H1 (cell line): ENCODE measurements around the gene MACROD2. TPM values are rescaled to one million over a fixed set of nuclear protein-coding genes. Genes with fewer than 3 reads are reported as not detected.

Experiments used
- CTCF ChIA-PET: fragments of 300-600 bp; sonication (Branson Sonifier 250); formaldehyde crosslinking; loops from one replicate; lab custom pipeline; 2021; ENCODE audit not compliant: partially characterized antibody; lab: Charles Lee
- POLR2A ChIA-PET: fragments of 300-600 bp; sonication (Branson Sonifier 250); formaldehyde crosslinking; loops from one replicate; lab custom pipeline; 2021; ENCODE audit warnings: inconsistent platforms; ENCODE audit not compliant: partially characterized antibody; lab: Charles Lee
- DNase-seq, 2 experiments: peaks; one replicate each; pipeline versions ENCODE4 v3.0.0 to v3.0.0-alpha.2; 2010 to 2022; ENCODE audit warnings: low spot score in 2 of 2, low read depth in 1 of 2, mixed read lengths in 1 of 2
- FAIRE-seq: peaks from 2 replicates; lab custom pipeline; 2011; peaks lifted over from hg19 to GRCh38; lab: Jason Lieb, UNC
- H2AFZ ChIP-seq: 2 replicates; pipeline ENCODE4 v1.8.1; 2012; ENCODE audit warnings: low read length, inconsistent platforms
- H2AK5ac ChIP-seq: 2 replicates; pipeline ENCODE4 v1.6.1; 2013; ENCODE audit warnings: low read depth, low read length
- H2BK120ac ChIP-seq: replicated peaks from 2 replicates; pipeline ENCODE3; 2013; ENCODE audit warnings: low read depth, low read length, inconsistent platforms
- H2BK12ac ChIP-seq: 2 replicates; pipeline ENCODE4 v1.6.1; 2013; ENCODE audit warnings: low read depth, low read length
- H2BK15ac ChIP-seq: 2 replicates; pipeline ENCODE4 v1.6.1; 2013; ENCODE audit warnings: low read length
- H2BK20ac ChIP-seq: 2 replicates; pipeline ENCODE4 v1.6.1; 2013; ENCODE audit warnings: low read length
- H2BK5ac ChIP-seq: 2 replicates; pipeline ENCODE4 v1.6.1; 2013; ENCODE audit warnings: low read depth, low read length
- H3K14ac ChIP-seq: 2 replicates; pipeline ENCODE4 v1.6.1; 2013; ENCODE audit warnings: inconsistent platforms; ENCODE audit not compliant: insufficient read length
- H3K18ac ChIP-seq: 2 replicates; pipeline ENCODE4 v1.6.1; 2013; ENCODE audit warnings: low read length; ENCODE audit errors: extremely low read depth
- H3K23ac ChIP-seq: 2 replicates; pipeline ENCODE4 v1.6.1; 2013; ENCODE audit warnings: inconsistent platforms; ENCODE audit not compliant: insufficient read length
- H3K23me2 ChIP-seq: 2 replicates; pipeline ENCODE4 v1.6.1; 2013; ENCODE audit warnings: low read depth, low read length
- H3K27ac ChIP-seq: 2 replicates; pipeline ENCODE4 v1.6.1; 2011; ENCODE audit warnings: low read depth, low read length, inconsistent platforms
- H3K27me3 ChIP-seq, 4 experiments: replicated peaks in 1 of 4; 1 replicate in 1 of 4; 2 replicates in 3 of 4; pipeline versions ENCODE4 v1.6.1 to v1.8.1; 2011 to 2013; ENCODE audit warnings: low read length in 3 of 4, mild to moderate bottlenecking in 3 of 4, inconsistent platforms in 2 of 4, mixed read lengths in 2 of 4, moderate library complexity in 1 of 4; ENCODE audit not compliant: control insufficient read depth in 3 of 4, insufficient read depth in 3 of 4; ENCODE audit errors: extremely low read depth in 1 of 4
- H3K36me3 ChIP-seq, 4 experiments: 2 replicates each; pipeline versions ENCODE4 v1.6.1 to v1.8.1; 2011 to 2013; ENCODE audit warnings: mild to moderate bottlenecking in 4 of 4, low read length in 3 of 4, moderate library complexity in 2 of 4, control low read depth in 1 of 4, inconsistent platforms in 1 of 4; ENCODE audit not compliant: insufficient read depth in 4 of 4, control insufficient read depth in 2 of 4
- H3K4ac ChIP-seq: replicated peaks from 2 replicates; pipeline ENCODE3; 2013; ENCODE audit warnings: low read length, low read depth, mixed read lengths, inconsistent platforms; ENCODE audit not compliant: insufficient read length
- H3K4me1 ChIP-seq, 4 experiments: replicated peaks in 1 of 4; 1 replicate in 1 of 4; 2 replicates in 3 of 4; pipeline versions ENCODE4 v1.6.1 to v1.8.1; 2011 to 2013; ENCODE audit warnings: low read length in 3 of 4, inconsistent platforms in 2 of 4, mixed read lengths in 1 of 4; ENCODE audit not compliant: insufficient read depth in 4 of 4, control insufficient read depth in 3 of 4
- H3K4me2 ChIP-seq, 2 experiments: 2 replicates each; pipeline versions ENCODE4 v1.6.1 to v1.8.1; 2011 to 2013; ENCODE audit warnings: low read depth in 2 of 2, low read length in 2 of 2, control low read depth in 1 of 2, inconsistent platforms in 1 of 2, mild to moderate bottlenecking in 1 of 2; ENCODE audit not compliant: insufficient read depth in 1 of 2
- H3K4me3 ChIP-seq, 4 experiments: fragments of 200-600, 300-600 bp in 1 of 4; sonication (generic), shearing (Covaris generic), sonication (Bioruptor Twin) in 1 of 4; 2 replicates each; pipeline versions ENCODE4 v1.5.1 to v1.8.1; 2011 to 2016; ENCODE audit warnings: low read length in 4 of 4, low read depth in 3 of 4, control low read depth in 2 of 4, inconsistent platforms in 2 of 4, mild to moderate bottlenecking in 2 of 4, mixed read lengths in 1 of 4, moderate library complexity in 1 of 4; ENCODE audit not compliant: insufficient read depth in 2 of 4; ENCODE audit errors: extremely low read depth in 1 of 4
- H3K56ac ChIP-seq: replicated peaks from 2 replicates; pipeline ENCODE3; 2013; ENCODE audit warnings: low read depth, mild to moderate bottlenecking, mixed read lengths, low read length, inconsistent platforms; ENCODE audit not compliant: insufficient read length
- H3K79me1 ChIP-seq: 2 replicates; pipeline ENCODE4 v1.6.1; 2013; ENCODE audit warnings: low read depth, low read length, control low read depth
- H3K79me2 ChIP-seq, 2 experiments: 2 replicates each; pipeline versions ENCODE4 v1.6.1 to v1.8.1; 2012 to 2013; ENCODE audit warnings: low read length in 2 of 2, mild to moderate bottlenecking in 2 of 2, inconsistent platforms in 1 of 2; ENCODE audit not compliant: insufficient read depth in 2 of 2, control insufficient read depth in 1 of 2
- H3K9ac ChIP-seq, 4 experiments: replicated peaks in 1 of 4; 1 replicate in 1 of 4; 2 replicates in 3 of 4; pipeline versions ENCODE4 v1.6.1 to v1.8.1; 2011 to 2013; ENCODE audit warnings: low read depth in 3 of 4, low read length in 3 of 4, control low read depth in 2 of 4, mild to moderate bottlenecking in 2 of 4, moderate library complexity in 2 of 4, inconsistent platforms in 1 of 4; ENCODE audit errors: extremely low read depth in 1 of 4
- H3K9me3 ChIP-seq, 2 experiments: 2 replicates each; pipeline versions ENCODE4 v1.6.1 to v1.8.1; 2012 to 2013; ENCODE audit warnings: mild to moderate bottlenecking in 2 of 2, moderate library complexity in 2 of 2, control low read depth in 1 of 2, inconsistent platforms in 1 of 2, low read depth in 1 of 2, low read length in 1 of 2, mixed read lengths in 1 of 2; ENCODE audit not compliant: insufficient read depth in 2 of 2
- H4K20me1 ChIP-seq, 2 experiments: replicated peaks in 1 of 2; 2 replicates each; pipeline versions ENCODE3 to v1.8.1; 2011 to 2013; ENCODE audit warnings: inconsistent platforms in 2 of 2, low read length in 2 of 2, mild to moderate bottlenecking in 1 of 2; ENCODE audit not compliant: insufficient read depth in 2 of 2, control insufficient read depth in 1 of 2
- H4K5ac ChIP-seq: 2 replicates; pipeline ENCODE4 v1.6.1; 2013; ENCODE audit warnings: low read length, low read depth, mixed read lengths, inconsistent platforms; ENCODE audit not compliant: insufficient read length
- H4K8ac ChIP-seq: 2 replicates; pipeline ENCODE4 v1.8.0; 2013; ENCODE audit warnings: mild to moderate bottlenecking, moderate library complexity, low read length, inconsistent platforms; ENCODE audit not compliant: insufficient read depth; ENCODE audit errors: extremely low read depth
- H4K91ac ChIP-seq: replicated peaks from 2 replicates; pipeline ENCODE3; 2013; ENCODE audit warnings: low read length, mixed read lengths, inconsistent platforms; ENCODE audit not compliant: insufficient read length
- ATF3 ChIP-seq: IDR thresholded peaks from 2 replicates; pipeline ENCODE4 v1.6.1; 2011; ENCODE audit warnings: low read depth, mild to moderate bottlenecking, low read length; ENCODE audit not compliant: insufficient read depth
- CBX8 ChIP-seq: fragments of 300-800, 300-1000 bp; sonication (generic); IDR thresholded peaks from 2 replicates; pipeline ENCODE4 v1.7.1; 2016; ENCODE audit warnings: low read depth, low read length, borderline replicate concordance
- NRF1 ChIP-seq: IDR thresholded peaks from 2 replicates; pipeline ENCODE4 v1.6.1; 2011; ENCODE audit warnings: mild to moderate bottlenecking, low read depth, low read length, improper control_type of control experiment
- SUZ12 ChIP-seq: fragments of 200-600 bp; sonication (generic); IDR thresholded peaks from 2 replicates; pipeline ENCODE4 v1.6.1; 2012; ENCODE audit warnings: mild to moderate bottlenecking, inconsistent platforms, low read length, moderate library complexity, mixed read lengths
- TAF7 ChIP-seq: optimal IDR thresholded peaks from 2 replicates; pipeline ENCODE3; 2011; ENCODE audit warnings: low read depth, mild to moderate bottlenecking, inconsistent platforms, low read length, moderate library complexity, borderline replicate concordance
- WGBS, 2 experiments: shearing (Covaris generic) in 1 of 2; methylation state at CpG; one replicate each; pipeline versions ENCODE4 v1.1.6 to v1.1.7; 2013 to 2015; ENCODE audit warnings: low lambda C conversion rate in 2 of 2, mixed read lengths in 2 of 2, inconsistent platforms in 1 of 2, low coverage in 1 of 2, missing lambda C conversion rate in 1 of 2; ENCODE audit not compliant: insufficient replicate concordance in 2 of 2, insufficient coverage in 1 of 2, insufficient read length in 1 of 2; ENCODE audit errors: extremely low coverage in 1 of 2, missing lambda C conversion rate in 1 of 2; 5-methylcytosine and 5-hydroxymethylcytosine counted together
- polyA plus RNA-seq, 7 experiments: library from polyadenylated mRNA; depleted of rRNA in 3 of 7; stranded (reverse) in 5 of 7; unstranded in 2 of 7; fragments of >200 nt in 5 of 7; fragments of 200-250 nt in 2 of 7; gene quantifications; 1 replicate in 5 of 7; 2 replicates in 1 of 7; 4 replicates in 1 of 7; pipeline versions ENCODE4 v1.2.1 to v1.2.3, GENCODE V29; 2011 to 2013; ENCODE audit warnings: missing spikeins in 2 of 7, mixed read lengths in 2 of 7
- total RNA-seq: library from RNA; stranded (reverse); fragmentation: NEBNext Ultra II Directional; extraction: Animal tissue kit (Norgen Biotek cat#: 25700); gene quantifications from 2 replicates; pipeline ENCODE4 v1.2.1, GENCODE V29; 2021

MACROD2 gene
- total and polyA plus RNA-seq, 2 of the 8 experiments (the other 6 are each of a cell fraction or from before 2014, with no cell fraction given), result 0.70 to 3.9 TPM

GRCh38 chr20:15740046-15740775 is 1744.9 kb downstream of the MACROD2 start:
- TF ChIP-seq CBX8, result no peak
- no peak for TF ChIP-seq ATF3
- no peak for TF ChIP-seq TAF7
- TF ChIP-seq SUZ12, result no peak
- TF ChIP-seq NRF1, result no peak
- TF ChIP-seq, all 59 proteins: peak for 0
- H4K5ac ChIP-seq, result no peak overlapping the region
- H2BK5ac ChIP-seq, result no peak overlapping the region
- H3K27ac ChIP-seq, result no peak overlapping the region
- H4K91ac ChIP-seq, result no peak overlapping the region
- H2BK15ac ChIP-seq, result no peak overlapping the region
- H3K14ac ChIP-seq, result no peak overlapping the region
- no peak overlapping the region for H2BK120ac ChIP-seq
- H3K4me3 ChIP-seq, result no peak overlapping the region
- no peak overlapping the region for H3K4me2 ChIP-seq
- no peak overlapping the region for H3K23ac ChIP-seq
- H3K36me3 ChIP-seq, result no peaks in the 10 kb centered on the region
- DNase-seq (no peak), FAIRE-seq (no peak)
- no peaks in the 10 kb centered on the region for H4K20me1 ChIP-seq
- no peak overlapping the region for H3K18ac ChIP-seq
- 0 out of 4 replicates have a peak, but pooled peaks cover 0 to 2% of the 10 kb centered on the region in 2 experiments for H3K9me3 ChIP-seq
- no peaks in the 10 kb centered on the region for H3K27me3 ChIP-seq
- H2BK12ac ChIP-seq, result no peak overlapping the region
- ChIA-PET CTCF (interaction anchor here (0.6 to 1.0 kb wide), 3 partner anchors 27 to 926 kb away, joined by 3 read pairs; no protein-coding TSS in a partner anchor), POLR2A (interaction anchor here (0.6 kb wide), 1 partner anchor 407 kb away, joined by 3 read pairs; no protein-coding TSS in a partner anchor)
- no peaks in the 10 kb centered on the region; the same call in 1 of the 2 replicates for H3K23me2 ChIP-seq
- H3K56ac ChIP-seq, result no peak overlapping the region
- H3K9ac ChIP-seq, result no peak overlapping the region
- no peaks in the 10 kb centered on the region for H3K79me2 ChIP-seq
- no peaks in the 10 kb centered on the region for H3K79me1 ChIP-seq
- H4K8ac ChIP-seq, result no peak overlapping the region
- H2AK5ac ChIP-seq, result no peak overlapping the region
- WGBS, 2 experiments, result 84% methylated on average over 3 of the region's 3 CpGs; no CpG with 5 or more reads in 1 of the 2 experiments
- no peak overlapping the region for H2AFZ ChIP-seq
- H3K4me1 ChIP-seq, result peaks cover 0 to 3% (median 0%) of the 10 kb centered on the region in 4 experiments; a peak in 2 of 7 replicates
- no peak overlapping the region for H2BK20ac ChIP-seq
- no peak overlapping the region for H3K4ac ChIP-seq
